NB4 (cell line): ENCODE measurements around the gene NQO1.
"Not testable (repeated sequence)": the region's sequence is repeated elsewhere in the genome, so short reads cannot be mapped to it uniquely, and the experiment has no call there.

ENCODE experiments used
- MYC ChIP-seq: IDR thresholded peaks from 2 replicates; pipeline ENCODE4 v1.6.1; 2011; ENCODE audit warnings: low read depth, low read length
- TF ChIP-seq, protein P1 (sequence below): IDR thresholded peaks from one replicate; pipeline ENCODE4 v1.5.1; 2012; ENCODE audit warnings: low read depth, low read length

DNA sequence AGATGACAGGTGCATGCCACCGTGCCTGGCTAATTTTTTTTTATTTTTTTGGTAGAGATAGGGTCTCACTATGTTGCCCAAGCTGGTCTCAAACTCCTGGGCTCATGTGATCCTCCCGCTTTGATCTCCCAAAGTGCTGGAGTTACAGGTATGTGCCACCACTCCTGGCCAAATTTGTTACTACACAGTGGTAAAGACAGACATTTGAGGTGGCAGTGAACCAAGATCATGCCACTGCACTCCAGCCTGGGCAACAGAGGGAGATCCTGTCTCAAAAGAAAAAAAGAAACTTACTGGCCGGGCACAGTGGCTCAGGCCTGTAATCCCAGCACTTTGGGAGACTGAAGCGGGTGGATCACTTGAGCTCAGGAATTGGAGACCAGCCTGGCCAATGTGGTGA, 2.7 kb upstream of the NQO1 start:
- TF ChIP-seq, protein P1, sequence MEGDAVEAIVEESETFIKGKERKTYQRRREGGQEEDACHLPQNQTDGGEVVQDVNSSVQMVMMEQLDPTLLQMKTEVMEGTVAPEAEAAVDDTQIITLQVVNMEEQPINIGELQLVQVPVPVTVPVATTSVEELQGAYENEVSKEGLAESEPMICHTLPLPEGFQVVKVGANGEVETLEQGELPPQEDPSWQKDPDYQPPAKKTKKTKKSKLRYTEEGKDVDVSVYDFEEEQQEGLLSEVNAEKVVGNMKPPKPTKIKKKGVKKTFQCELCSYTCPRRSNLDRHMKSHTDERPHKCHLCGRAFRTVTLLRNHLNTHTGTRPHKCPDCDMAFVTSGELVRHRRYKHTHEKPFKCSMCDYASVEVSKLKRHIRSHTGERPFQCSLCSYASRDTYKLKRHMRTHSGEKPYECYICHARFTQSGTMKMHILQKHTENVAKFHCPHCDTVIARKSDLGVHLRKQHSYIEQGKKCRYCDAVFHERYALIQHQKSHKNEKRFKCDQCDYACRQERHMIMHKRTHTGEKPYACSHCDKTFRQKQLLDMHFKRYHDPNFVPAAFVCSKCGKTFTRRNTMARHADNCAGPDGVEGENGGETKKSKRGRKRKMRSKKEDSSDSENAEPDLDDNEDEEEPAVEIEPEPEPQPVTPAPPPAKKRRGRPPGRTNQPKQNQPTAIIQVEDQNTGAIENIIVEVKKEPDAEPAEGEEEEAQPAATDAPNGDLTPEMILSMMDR = not testable (repeated sequence)
- TF ChIP-seq MYC = not testable (repeated sequence)
